WTC11 (cell line): Measurements from ENCODE around the gene FBXL13.

Experiments
- ELF4 ChIP-seq: sonication (generic); formaldehyde crosslinking; IDR thresholded peaks from 2 replicates; pipeline ENCODE4 v1.8.1; 2022; ENCODE audit warnings: low read depth, mild to moderate bottlenecking, moderate library complexity, missing genetic modification reagents
- NR2C2 ChIP-seq: sonication (generic); formaldehyde crosslinking; IDR thresholded peaks from 2 replicates; pipeline ENCODE4 v1.8.0; 2022; ENCODE audit warnings: mild to moderate bottlenecking, missing genetic modification reagents
- NR3C1 ChIP-seq: sonication (generic); formaldehyde crosslinking; conservative IDR thresholded peaks from 2 replicates; pipeline ENCODE4 v1.8.1; 2023; ENCODE audit warnings: low read depth, mild to moderate bottlenecking, missing genetic modification reagents
- RELA ChIP-seq: sonication (generic); formaldehyde crosslinking; IDR thresholded peaks from 2 replicates; pipeline ENCODE4 v1.8.1; 2022; ENCODE audit warnings: missing genetic modification reagents, mild to moderate bottlenecking, borderline replicate concordance
- RORB ChIP-seq: fragments of 250-450 bp; sonication (Bioruptor Pico); IDR thresholded peaks from 2 replicates; pipeline ENCODE4 v1.9.0; 2021; ENCODE audit warnings: mild to moderate bottlenecking
- SP1 ChIP-seq: sonication (generic); formaldehyde crosslinking; conservative IDR thresholded peaks from 2 replicates; pipeline ENCODE4 v1.8.1; 2022; ENCODE audit warnings: missing genetic modification reagents
- TP53 ChIP-seq: sonication (generic); formaldehyde crosslinking; IDR thresholded peaks from 2 replicates; pipeline ENCODE4 v1.8.1; 2023; ENCODE audit warnings: mild to moderate bottlenecking, missing genetic modification reagents
- ZNF263 ChIP-seq: sonication (generic); formaldehyde crosslinking; IDR thresholded peaks from 2 replicates; pipeline ENCODE4 v1.8.1; 2022; ENCODE audit warnings: low read depth, mild to moderate bottlenecking, moderate library complexity, missing genetic modification reagents
- ZNF416 ChIP-seq: fragments of 250-450 bp; sonication (Bioruptor Pico); IDR thresholded peaks from 2 replicates; pipeline ENCODE4 v1.9.0; 2021; ENCODE audit warnings: mild to moderate bottlenecking, inconsistent platforms
- TF ChIP-seq, protein P1 (sequence below): sonication (generic); formaldehyde crosslinking; IDR thresholded peaks from 2 replicates; pipeline ENCODE4 v1.8.0; 2022; ENCODE audit warnings: mild to moderate bottlenecking, missing genetic modification reagents
- TF ChIP-seq, protein P2 (sequence below): fragments of 200-600 bp; IDR thresholded peaks from 2 replicates; pipeline ENCODE4 v1.8.0; 2022; ENCODE audit warnings: antibody characterized with exemption
- TF ChIP-seq, protein P3 (sequence below): sonication (generic); formaldehyde crosslinking; IDR thresholded peaks from 2 replicates; pipeline ENCODE4 v1.8.0; 2022; ENCODE audit warnings: mild to moderate bottlenecking, missing genetic modification reagents

DNA sequence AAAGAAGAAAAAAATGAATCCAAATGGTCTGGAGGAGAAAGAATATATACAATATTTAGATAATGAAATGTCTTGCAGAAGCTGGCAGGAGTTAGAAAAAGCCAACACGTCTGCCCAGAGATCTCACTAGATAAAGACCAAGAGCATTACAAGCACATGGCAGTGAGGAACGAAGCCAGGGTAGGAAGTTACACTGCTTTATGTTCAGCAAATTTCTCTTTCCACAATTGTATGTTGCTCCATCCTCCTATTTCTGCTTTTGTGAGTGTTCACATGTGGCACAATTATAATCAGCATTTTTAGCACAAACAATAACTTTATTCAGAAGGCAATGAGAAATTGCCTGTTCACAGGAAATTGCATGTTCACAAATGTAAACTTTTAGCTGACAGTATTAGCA is 108.1 kb downstream of the FBXL13 start:
- TF ChIP-seq, protein P1, sequence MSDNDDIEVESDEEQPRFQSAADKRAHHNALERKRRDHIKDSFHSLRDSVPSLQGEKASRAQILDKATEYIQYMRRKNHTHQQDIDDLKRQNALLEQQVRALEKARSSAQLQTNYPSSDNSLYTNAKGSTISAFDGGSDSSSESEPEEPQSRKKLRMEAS (CRISPR knock-in tag), result no peak
- TF ChIP-seq, protein P2, sequence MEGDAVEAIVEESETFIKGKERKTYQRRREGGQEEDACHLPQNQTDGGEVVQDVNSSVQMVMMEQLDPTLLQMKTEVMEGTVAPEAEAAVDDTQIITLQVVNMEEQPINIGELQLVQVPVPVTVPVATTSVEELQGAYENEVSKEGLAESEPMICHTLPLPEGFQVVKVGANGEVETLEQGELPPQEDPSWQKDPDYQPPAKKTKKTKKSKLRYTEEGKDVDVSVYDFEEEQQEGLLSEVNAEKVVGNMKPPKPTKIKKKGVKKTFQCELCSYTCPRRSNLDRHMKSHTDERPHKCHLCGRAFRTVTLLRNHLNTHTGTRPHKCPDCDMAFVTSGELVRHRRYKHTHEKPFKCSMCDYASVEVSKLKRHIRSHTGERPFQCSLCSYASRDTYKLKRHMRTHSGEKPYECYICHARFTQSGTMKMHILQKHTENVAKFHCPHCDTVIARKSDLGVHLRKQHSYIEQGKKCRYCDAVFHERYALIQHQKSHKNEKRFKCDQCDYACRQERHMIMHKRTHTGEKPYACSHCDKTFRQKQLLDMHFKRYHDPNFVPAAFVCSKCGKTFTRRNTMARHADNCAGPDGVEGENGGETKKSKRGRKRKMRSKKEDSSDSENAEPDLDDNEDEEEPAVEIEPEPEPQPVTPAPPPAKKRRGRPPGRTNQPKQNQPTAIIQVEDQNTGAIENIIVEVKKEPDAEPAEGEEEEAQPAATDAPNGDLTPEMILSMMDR, result no peak
- TF ChIP-seq, protein P3, sequence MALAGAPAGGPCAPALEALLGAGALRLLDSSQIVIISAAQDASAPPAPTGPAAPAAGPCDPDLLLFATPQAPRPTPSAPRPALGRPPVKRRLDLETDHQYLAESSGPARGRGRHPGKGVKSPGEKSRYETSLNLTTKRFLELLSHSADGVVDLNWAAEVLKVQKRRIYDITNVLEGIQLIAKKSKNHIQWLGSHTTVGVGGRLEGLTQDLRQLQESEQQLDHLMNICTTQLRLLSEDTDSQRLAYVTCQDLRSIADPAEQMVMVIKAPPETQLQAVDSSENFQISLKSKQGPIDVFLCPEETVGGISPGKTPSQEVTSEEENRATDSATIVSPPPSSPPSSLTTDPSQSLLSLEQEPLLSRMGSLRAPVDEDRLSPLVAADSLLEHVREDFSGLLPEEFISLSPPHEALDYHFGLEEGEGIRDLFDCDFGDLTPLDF (CRISPR knock-in tag), result no peak
- no peak for TF ChIP-seq NR2C2
- no peak for TF ChIP-seq ZNF416 (CRISPR knock-in tag)
- no peak for TF ChIP-seq SP1 (CRISPR knock-in tag)
- no peak for TF ChIP-seq ELF4 (CRISPR knock-in tag)
- TF ChIP-seq RORB (CRISPR knock-in tag), result no peak
- no peak for TF ChIP-seq RELA (CRISPR knock-in tag)
- no peak for TF ChIP-seq ZNF263 (CRISPR knock-in tag)
- no peak for TF ChIP-seq NR3C1 (CRISPR knock-in tag)
- TF ChIP-seq TP53 (CRISPR knock-in tag), result no peak
